ENCODE results near the gene SPCS2.
A peak's percentile ranks its signal among the peaks of the same experiment; 100 is the strongest.

Gene SPCS2

DNA sequence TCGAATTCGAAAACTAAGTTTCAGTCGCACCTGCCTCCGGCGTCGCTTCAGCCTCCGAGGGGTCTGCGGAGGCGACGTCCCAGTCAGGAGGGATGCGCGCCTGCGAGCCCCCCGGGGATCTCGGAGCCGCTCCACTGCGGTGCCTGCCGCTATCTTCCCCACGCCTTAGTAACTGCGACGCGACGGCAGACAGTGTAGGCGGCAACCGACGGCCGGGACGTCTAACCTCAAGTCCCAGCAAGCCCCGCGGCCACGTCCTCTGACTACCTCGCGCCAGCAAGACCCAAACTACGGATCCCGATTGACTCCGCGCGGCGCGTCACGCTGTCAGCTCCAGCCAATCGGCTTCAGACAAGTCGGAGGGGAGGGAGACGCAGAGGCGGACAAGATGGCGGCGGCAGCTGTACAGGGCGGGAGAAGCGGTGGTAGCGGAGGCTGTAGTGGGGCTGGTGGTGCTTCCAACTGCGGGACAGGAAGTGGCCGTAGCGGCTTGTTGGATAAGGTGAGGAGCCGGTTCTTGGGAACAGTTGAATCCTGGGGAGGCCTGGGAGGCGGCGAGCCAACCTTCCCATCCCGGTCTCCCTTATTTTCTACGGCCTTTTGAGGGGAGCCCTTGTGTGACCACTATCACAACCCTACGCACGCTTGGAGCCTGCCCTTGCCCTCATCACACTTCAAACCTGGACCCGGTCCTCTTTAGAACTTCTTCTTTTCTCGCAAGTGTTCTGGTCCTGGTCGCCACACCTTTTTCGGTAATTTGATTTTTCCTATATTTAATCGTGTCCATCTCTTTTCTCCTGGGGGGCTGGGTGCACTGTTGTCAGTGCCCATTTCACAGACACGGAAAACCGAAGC lies at the start of gene SPCS2, which contains the start of gene XRRA1:
Gene SPCS2 (plus strand): TSS at position 369 of the 855 bp plus-strand sequence. CDS start 20 bp downstream, at position 389.
Gene XRRA1 (minus strand): TSS at position 194 of the 855 bp plus-strand sequence. CDS start 8,213 bp downstream, outside the sequence.
- FAIRE-seq (peak; percentile 98), DNase-seq (ENCODE audit: extremely low spot score, insufficient read length, low read depth) (peak; percentile 91)

DNA sequence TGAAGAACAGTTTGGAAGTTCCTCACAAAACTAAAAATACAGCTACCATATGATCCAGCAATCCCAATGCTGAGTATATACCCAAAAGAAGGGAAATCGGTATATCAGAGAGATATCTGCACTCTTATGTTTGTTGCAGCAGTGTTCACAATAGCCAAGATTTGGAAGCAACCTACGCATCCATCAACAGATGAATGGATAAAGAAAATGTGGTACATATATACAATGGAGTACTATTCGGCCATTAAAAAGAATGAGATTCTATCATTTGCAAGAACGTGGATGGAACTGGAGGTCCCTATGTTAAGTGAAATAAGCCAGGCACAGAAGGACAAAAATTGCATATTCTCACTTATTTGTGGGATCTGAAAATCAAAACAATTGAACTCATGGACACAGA lies 46.7 kb upstream of the SPCS2 start:
- DNase-seq (ENCODE audit: extremely low spot score, insufficient read length, low read depth), result no peak
- no peak for FAIRE-seq

DNA sequence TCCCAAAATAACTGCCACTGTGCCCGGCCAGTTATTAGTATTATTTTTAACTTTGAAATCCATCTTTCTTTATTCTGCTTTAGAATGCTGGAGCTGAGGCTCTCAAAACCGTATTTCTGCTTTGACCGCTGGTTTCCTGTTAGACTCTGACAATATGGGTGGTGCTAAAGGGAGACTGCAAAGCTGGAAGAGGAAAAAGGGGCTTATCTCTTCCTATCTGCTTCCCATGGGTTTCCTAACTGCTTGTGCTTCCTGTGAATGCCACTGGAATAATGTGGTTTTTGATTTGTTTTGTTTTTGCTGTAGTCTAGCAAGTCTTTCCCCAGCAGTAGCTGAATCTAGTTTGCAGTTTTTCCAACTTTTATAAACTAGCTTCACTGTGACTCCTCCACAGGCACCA lies 43.7 kb upstream of the SPCS2 start:
- DNase-seq (ENCODE audit: extremely low spot score, insufficient read length, low read depth), result no peak
- no peak for FAIRE-seq

DNA sequence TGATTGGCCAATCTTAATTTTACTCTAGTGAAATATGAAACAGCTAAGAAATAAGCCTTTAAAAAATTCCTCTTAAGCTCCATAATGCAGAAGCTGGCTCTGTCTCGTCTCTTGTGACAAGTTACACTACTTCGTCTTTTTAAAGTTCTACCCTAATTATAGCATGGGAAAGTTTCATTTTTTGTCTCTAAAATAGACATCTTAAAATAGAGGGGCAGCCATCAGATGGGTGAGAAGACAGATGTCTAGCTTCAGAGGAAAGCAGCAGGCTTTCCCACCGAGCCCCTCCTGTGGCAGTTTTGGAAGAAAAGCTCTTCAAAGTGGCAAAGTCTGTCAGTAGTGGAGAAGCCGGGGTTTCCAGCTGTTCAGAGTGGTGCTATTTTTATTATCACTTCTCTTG lies 39.7 kb upstream of the SPCS2 start:
- FAIRE-seq, result no peak

DNA sequence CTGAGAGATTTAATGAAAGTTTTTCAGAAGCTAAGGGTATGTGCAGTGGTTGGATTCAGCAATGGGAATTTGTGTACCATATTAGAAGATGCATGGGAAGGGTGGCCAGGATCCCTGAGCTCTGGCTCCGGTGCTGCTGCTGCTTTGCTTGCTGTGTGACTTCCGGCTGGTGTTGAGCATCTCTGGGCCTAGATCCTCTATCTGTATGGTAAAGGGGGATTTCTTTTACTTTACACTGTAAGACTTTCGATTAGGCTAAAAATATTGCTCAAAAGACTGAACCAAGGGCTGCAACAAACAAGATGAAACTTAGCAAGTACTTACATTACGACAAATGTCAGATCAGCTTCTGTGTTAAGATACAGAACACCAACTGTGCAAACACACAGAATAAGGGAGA lies 39.3 kb upstream of the SPCS2 start:
- DNase-seq (ENCODE audit: extremely low spot score, insufficient read length, low read depth), result no peak
- FAIRE-seq, result peak; percentile 15

More for the DNA sequence above, 39.7 kb upstream of the SPCS2 start:
- DNase-seq (ENCODE audit: extremely low spot score, insufficient read length, low read depth), result no peak

DNA sequence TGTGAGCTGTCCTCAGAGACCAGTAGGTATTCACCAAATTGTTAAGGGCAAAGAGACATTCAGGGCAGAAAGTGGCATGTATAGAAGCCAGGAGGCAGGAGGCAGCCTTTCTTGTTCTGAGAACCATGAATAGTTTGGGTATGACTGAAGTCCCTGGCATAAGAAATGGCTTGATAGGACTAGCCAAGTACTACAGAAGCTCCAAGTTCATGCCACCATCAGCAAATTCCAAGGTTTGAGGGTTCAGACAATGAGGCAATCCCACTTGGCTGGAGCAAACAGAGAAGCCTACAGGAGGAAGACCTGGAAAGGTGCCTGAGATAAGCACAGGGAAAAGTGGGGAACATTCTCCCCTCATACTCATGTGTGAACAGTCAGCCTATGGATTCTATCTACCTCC lies 25.9 kb upstream of the SPCS2 start:
- DNase-seq (ENCODE audit: extremely low spot score, insufficient read length, low read depth) (no peak), FAIRE-seq (no peak)

DNA sequence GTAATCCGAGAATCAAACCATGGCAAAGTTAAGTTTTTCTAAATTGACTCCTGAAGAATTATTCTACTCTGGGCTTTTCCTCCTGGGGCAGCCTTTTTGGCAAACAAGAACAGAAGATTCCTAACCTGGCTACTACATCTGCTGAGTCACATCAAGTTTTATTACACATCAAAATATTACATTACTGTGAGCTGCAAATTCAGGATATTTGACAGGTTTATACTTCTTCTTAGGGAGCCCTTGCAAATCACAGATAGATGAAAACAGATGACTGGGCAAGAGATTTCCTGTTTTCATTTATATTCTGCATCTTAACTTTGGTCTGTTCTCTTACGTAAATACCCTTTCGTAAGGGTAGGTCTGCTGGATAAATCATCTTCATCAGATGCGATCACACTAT lies 23.8 kb upstream of the SPCS2 start:
- FAIRE-seq (no peak), DNase-seq (ENCODE audit: extremely low spot score, insufficient read length, low read depth) (no peak)

DNA sequence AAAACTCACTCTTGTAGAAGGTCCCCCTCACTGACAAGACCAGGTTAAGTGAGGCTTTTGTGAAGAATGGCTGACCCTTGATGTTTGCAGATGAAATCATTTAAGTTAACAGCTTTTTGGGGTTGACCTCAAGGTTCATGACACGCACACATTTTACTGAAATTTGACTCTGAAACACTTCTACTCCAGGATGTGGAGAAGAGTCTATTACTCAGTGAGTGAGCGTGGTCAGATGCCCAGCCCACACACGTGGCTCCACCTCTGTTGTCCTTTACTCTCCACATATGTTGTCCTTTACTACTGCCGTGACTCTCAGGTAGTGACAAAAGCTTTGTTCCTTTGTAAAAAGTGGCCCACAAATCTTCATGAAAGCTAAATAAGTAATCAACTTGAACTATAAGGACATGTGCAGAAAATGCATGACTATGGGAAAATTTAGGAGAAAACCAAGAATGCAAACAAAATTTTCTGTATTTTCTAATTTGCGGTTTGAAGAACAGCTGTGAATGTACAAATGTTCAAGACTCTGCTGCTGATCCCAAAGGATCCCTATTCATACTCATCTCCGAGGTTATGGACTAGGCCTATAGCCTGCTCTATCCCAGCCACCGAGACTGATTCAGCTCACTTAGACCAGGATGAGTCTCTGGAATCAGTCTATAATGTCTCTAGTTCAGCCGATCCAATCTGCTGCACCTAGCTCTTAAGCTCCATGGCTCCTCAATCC lies 22.6 kb upstream of the SPCS2 start:
- DNase-seq (ENCODE audit: extremely low spot score, insufficient read length, low read depth) (no peak), FAIRE-seq (no peak)

DNA sequence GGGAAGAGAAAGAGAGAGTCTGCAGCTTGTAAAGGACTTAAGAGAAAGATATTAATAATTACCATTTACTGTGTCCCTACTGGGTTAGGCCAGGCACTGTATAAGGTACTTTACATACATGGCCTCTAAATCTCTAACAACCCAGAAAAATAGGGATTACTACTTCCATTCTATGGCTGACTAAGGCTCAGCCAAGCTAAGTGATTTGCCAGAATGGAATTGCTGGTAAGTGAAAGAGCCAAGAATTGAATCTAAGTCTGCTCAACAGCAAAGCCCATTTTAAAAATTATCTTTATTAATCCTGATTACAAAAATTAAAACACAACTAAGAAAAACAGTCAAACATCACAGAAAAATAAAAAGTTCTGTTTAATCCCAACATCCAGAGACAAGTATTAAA lies 21.6 kb upstream of the SPCS2 start:
- FAIRE-seq (no peak), DNase-seq (ENCODE audit: extremely low spot score, insufficient read length, low read depth) (no peak)

DNA sequence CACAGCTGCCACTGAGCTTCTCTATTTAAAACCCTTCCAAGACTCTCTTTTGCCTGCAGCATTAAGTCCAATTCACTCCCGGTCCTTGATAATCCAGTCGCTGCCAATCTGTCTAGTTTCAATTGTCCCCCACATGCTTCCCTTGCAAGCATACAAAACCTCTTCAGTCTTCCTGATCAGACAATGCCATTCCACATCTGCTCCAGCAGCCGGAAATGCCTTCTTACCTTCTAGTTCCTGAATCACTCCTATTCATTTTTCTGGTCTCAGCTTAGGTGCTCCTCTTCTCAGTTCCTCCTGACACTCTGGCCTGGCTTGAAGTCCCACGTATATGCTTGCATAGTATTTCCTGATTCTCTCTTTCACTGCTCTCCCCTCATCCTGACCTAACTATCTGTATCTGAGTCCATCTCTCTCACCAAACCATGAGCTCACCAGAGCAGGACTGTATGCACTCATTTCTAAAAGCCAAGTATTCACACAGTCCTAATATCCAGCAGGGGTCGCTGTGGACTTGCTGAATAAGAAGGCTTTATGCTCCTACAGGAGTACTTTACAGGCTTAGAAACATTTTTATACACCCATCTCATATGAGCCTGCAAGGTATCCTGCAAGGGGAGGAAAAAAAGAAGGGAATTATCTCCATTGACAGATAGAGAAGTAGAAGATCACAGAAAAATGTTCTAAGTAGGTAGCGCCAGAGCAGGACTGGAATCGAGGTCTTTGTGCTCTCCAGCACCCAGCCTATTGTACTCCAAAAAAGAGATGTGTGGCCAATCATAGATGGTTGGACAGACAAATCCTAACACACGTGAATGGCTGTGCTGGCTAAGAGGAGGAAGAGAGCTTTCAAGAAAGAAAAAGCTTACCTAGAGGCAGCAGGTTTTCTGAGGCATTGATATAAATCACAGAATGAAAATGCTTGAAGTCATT lies 19.4 kb upstream of the SPCS2 start:
- peak; percentile 59 for FAIRE-seq
- DNase-seq (ENCODE audit: extremely low spot score, insufficient read length, low read depth), result peak; percentile 32

DNA sequence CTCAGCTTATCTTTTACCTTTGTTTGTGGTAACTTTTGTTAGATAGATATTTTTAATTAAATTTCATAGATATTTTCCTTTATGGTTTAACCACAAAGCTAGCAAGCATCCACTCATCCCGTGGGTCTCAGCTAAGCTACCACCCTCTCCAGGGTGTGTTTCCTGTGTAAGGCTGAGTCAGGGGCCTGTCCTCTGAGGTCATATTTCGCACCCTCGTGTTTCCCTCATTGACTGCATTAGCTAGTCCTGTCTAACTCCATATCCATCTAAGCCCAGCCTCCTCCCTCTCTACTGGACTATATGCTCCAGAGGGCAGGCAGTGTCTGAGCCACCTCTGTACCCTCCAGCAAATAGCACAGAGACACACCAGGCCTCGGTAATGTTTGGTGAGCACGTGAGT lies 16.9 kb upstream of the SPCS2 start:
- FAIRE-seq (no peak), DNase-seq (ENCODE audit: extremely low spot score, insufficient read length, low read depth) (no peak)

DNA sequence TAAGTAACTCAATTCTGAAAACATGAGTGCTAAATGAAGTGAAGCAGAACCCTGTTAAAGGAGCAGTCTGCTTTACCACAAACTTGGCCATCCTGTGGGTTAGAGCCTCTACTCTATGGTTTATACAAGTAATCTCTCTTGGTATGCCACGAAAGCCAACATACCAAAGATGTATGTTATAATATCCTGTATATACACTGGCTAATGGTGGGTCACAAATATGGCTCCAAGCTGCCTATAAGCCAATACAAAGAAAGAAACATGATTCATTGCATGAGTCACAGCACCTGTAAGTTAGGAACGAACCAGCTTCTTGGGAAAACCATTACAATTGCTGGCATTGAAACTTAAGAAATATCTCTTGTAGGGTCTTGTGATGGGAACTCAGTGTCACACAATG lies 16.3 kb upstream of the SPCS2 start:
- no peak for DNase-seq (ENCODE audit: extremely low spot score, insufficient read length, low read depth)
- no peak for FAIRE-seq

DNA sequence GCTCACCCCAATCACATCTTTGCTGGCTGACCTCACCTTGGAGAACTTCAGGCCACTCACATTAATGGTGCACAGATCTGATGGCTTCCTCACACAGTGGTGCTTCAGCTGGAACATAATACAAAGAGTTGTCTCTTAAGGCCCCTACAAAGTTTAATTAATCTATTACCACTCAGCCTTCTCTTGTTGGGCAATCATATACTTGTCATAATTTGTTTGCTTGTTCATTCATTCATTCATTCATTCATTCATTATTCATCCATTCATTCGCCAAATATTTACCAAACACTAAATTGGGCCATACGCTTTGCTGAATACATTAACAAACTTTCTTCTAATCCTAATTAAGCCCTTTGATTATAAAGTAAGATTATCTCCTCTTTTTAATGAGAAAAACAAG lies 15.3 kb upstream of the SPCS2 start:
- FAIRE-seq, result no peak
- no peak for DNase-seq (ENCODE audit: extremely low spot score, insufficient read length, low read depth)

DNA sequence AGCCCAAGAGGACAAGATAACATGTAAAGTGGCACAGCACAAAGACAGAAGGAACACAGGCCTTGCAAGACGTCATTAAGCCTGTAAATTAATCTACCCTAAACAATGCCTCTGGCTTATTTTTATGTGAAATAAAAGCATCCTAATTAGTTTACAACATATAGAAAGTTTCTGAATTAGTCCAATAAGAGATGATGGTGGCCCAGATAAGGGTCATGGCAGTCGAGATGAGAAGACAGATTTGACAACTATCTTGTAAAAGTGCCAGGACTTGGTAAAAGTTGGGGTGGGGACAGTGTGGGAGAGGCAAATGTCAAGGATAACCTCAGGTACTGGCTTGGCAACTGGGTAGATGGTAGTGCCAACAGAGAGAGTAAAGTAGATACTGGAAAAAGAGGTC lies 13.8 kb upstream of the SPCS2 start:
- no peak for DNase-seq (ENCODE audit: extremely low spot score, insufficient read length, low read depth)
- no peak for FAIRE-seq

DNA sequence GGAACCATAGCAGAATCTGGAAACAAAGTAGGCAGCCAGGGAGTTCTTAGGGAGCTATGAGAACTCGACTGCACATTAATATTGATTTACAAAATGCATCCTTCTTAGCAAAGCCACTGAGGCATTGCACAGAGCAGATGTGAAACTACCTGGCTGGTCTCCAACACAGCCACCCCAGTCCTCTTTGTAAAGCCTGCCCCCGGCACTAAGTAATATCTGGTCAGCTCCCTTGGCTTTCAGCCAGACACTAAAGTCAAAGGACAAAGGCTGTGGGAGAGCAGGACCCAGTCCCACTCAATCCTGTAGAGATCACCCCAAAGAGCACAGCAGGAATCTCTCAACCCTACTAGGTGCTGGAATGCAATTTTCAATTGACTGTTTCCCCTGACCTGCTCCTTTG lies 13.0 kb upstream of the SPCS2 start:
- FAIRE-seq, result peak; percentile 49
- DNase-seq (ENCODE audit: extremely low spot score, insufficient read length, low read depth), result no peak

DNA sequence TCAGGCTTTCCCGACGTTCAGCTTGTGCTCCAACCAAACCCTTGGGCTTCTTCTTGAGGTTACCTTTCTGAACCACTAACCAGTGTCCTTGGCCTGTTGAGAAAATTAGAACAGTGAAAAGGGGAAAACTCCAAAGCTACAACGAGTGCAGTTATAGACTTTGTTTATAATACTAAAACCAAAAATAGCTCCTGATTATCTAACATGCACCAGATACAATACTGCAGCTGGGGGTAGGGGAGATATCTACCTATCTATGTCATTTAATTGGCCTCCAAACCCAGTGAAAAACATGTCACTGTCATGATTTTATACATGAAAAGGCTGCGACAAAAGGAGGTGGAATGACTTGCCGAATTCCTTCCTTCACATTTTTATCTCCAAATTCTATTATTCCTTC lies 12.1 kb upstream of the SPCS2 start:
- no peak for DNase-seq (ENCODE audit: extremely low spot score, insufficient read length, low read depth)
- no peak for FAIRE-seq

DNA sequence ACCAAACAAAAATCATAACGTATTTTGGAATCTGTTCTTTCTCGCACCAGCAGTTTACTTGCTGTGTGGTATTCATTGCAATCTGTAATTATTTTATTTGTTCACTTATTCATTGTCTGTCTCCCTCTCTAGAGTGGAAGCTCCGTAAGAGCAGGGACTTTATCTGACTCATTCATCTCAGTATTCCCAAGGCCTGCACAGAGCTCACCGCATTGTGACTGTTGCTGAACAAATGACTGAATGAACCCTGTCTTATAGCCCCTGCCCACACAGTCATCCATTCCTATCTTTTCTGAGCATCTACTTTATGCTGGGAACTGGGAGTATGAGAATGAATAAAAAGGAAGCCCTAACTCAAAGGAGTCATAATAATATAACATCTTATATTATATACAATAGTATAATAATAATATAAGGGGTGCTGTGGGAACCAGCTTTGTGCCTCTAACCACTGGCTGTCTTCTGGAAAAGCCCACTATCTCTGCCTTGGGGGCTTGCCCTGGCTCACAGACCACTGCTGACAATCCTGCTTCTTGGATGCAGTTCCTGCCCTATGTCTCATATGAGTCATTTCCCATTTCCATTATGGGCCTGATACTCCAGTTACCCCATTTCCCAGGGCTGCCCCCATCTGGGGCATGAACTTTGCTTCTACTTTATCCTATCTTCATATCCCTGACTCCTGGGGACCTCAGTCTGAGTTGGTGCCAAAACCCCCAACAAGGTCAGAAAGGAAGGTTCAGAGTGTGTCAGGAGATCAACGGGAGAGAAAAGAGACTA lies 11.2 kb upstream of the SPCS2 start:
- DNase-seq (ENCODE audit: extremely low spot score, insufficient read length, low read depth) (no peak), FAIRE-seq (no peak)

DNA sequence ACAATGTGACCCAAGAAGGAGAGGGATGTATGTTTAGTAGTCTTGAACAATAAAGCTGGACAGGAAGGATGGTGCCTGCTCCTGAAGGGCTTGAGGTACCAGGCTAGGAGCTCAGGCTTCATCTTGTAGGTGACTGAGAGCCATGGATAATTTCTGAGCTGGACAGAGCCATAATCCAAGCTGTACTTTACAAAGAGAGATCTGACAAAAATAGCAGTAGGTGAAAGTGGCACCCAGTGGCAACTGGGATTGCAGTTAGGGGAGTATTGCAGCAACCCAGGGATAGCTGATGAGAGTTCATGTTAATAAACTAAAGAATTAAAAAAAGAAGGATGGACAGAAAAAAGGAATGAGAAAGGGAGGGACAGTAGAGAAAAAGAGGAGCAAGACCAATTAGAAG lies 7.6 kb upstream of the SPCS2 start:
- no peak for FAIRE-seq
- DNase-seq (ENCODE audit: extremely low spot score, insufficient read length, low read depth), result no peak

DNA sequence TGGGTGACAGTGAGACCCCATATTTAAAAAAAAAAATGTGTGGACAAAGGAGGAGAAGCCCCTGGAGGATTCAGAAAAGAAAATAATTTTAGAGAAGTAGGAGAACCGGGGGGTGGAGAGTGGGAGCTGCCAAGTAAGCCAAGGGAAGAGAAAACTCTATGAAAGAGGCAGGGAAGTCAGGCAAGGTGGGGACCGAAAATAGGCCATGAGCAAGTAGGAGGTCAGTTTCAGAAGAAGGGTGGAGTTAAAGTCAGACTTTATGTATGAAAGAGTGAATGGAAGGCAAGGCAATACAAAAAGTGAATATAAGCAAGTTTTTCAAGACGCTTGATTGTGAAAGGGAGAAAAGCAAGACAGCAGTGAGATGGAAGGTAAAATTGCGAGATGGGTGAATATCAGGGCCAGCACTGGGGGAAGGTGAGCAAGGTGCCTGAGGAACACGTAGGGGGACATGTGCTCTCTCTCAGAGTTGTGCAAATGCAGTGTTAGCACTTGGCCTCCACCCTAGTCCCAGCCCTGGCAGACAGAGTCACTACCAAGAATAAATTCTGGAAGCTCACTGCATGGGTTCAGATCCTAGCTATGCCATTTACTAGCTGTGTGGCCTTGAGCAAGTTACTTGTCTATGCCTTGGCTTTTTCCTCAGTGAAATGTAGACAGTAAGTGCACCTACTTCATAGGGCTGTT lies 6.8 kb upstream of the SPCS2 start:
- no peak for DNase-seq (ENCODE audit: extremely low spot score, insufficient read length, low read depth)
- FAIRE-seq, result no peak

All from GM18507 (cell line).